GM18951 (cell line): ENCODE results near the gene GTSF1L.
"Not testable (repeated sequence)": the region's sequence is repeated elsewhere in the genome, so short reads cannot be mapped to it uniquely, and the experiment has no call there.

Experiments
- POLR2A ChIP-seq: IDR thresholded peaks from 4 replicates; pipeline ENCODE4 v1.6.1; 2011; ENCODE audit warnings: mild to moderate bottlenecking; ENCODE audit not compliant: insufficient read length, insufficient read depth; ENCODE audit errors: extremely low read depth
- in situ Hi-C: fragments of 300-500 bp; cut with MboI; formaldehyde crosslinking; loops from one replicate; pipeline ENCODE4 v1.12.0; 2022; ENCODE audit warnings: low sequenced_read_pairs, mixed read lengths, inconsistent platforms; ENCODE audit not compliant: unreplicated experiment

Gene GTSF1L

GRCh38 chr20:43726811-43727338 is at the start of gene GTSF1L:
Gene GTSF1L (minus strand): TSS chr20:43727002. CDS start chr20:43726694, 308 bp downstream.
- in situ Hi-C loops, result no loop called here
- TF ChIP-seq POLR2A, result no peak

- TF ChIP-seq POLR2A, result no peak
- in situ Hi-C loops, result no loop called here
These were observed 48.0 kb upstream of the GTSF1L start for GRCh38 chr20:43774754-43775153.

- TF ChIP-seq POLR2A, result no peak
- in situ Hi-C loops, result no loop called here
These were observed 44.8 kb upstream of the GTSF1L start for GRCh38 chr20:43771503-43772190.

- no peak for TF ChIP-seq POLR2A
- in situ Hi-C loops, result no loop called here
These were observed 43.5 kb upstream of the GTSF1L start for GRCh38 chr20:43770342-43770741.

- in situ Hi-C loops, result no loop called here
- no peak for TF ChIP-seq POLR2A
These were observed 41.1 kb upstream of the GTSF1L start for GRCh38 chr20:43767686-43768474.

GRCh38 chr20:43766917-43767316 is 40.1 kb upstream of the GTSF1L start:
- TF ChIP-seq POLR2A, result no peak
- in situ Hi-C loops, result no loop called here

- TF ChIP-seq POLR2A, result no peak
- in situ Hi-C loops, result no loop called here
These were observed 39.6 kb upstream of the GTSF1L start for GRCh38 chr20:43766385-43766784.

GRCh38 chr20:43765916-43766315 is 39.1 kb upstream of the GTSF1L start:
- in situ Hi-C loops, result no loop called here
- TF ChIP-seq POLR2A, result no peak

GRCh38 chr20:43762911-43763310 is 36.1 kb upstream of the GTSF1L start:
- TF ChIP-seq POLR2A, result no peak
- in situ Hi-C loops, result no loop called here

- no peak for TF ChIP-seq POLR2A
- in situ Hi-C loops, result no loop called here
These were observed 34.9 kb upstream of the GTSF1L start for GRCh38 chr20:43761386-43762340.

- in situ Hi-C loops, result not testable (repeated sequence)
These were observed 31.1 kb upstream of the GTSF1L start for GRCh38 chr20:43757888-43758287.

GRCh38 chr20:43755851-43756250 is 29.0 kb upstream of the GTSF1L start:
- TF ChIP-seq POLR2A, result no peak
- in situ Hi-C loops, result no loop called here

- TF ChIP-seq POLR2A, result no peak
- in situ Hi-C loops, result no loop called here
These were observed 28.6 kb upstream of the GTSF1L start for GRCh38 chr20:43755390-43755789.

GRCh38 chr20:43752561-43753301 is 25.9 kb upstream of the GTSF1L start:
- in situ Hi-C loops, result no loop called here
- peak; percentile 17 for TF ChIP-seq POLR2A
